ENCODE data around the gene RALGAPA2. TPM values are rescaled to one million over a fixed set of nuclear protein-coding genes. Genes with fewer than 3 reads are reported as not detected.

The RALGAPA2 gene
- total and polyA plus RNA-seq, 2 of the 13 experiments (the other 11 are each of a cell fraction or from before 2014, with no cell fraction given), result 13.8 to 17.7 TPM

DNA sequence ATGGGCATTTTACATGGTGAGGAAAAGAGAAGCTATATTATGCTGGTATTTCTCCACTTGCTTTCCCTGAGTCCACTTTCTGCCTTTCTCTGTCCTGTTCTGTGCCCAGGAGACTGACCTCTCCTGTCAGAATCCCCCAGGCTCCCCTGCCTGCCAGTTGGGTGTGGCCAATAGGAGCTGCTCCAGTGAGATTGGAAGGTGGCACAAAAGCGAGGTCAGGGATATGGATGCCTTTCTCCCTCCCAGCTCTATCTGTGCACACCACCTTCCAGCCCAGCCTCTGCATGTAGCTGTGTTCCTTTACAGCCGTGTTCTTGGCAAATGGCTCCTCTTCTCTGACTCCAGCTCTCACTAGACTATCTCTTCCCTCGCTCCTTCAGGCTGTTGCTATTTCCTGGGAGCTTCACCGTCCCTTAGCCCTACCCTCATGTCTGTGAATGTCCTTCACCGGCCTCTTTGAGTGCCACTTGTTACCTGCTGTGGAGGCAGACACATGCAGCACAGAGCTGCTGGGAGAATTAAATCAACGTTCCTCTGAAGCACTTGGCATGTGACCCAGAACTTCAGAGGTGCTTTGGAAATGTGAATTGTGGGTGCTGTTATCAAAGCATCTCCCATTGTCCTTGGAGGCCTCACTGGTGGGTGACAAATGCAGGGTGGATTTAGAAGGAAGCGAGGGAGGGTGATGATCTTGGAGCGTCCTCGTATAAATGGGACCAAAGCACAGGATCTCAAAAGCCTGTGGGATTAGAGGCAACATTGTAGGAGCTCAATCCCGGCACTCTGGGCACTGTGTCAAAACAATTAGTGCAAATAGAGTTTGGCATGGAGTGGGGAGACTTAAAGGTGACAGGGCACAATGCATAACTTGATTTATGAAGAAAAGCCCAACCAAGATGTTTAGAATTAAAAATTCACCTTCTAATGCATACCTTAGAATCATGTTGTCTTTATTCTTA is 28.9 kb upstream of the RALGAPA2 start:
- no peak for TF ChIP-seq WIZ (CRISPR knock-in tag; IDR thresholded peaks at IDR 0.05)
- no peak for TF ChIP-seq ATRX (CRISPR knock-in tag; IDR thresholded peaks at IDR 0.05; ENCODE audit: borderline replicate concordance)
- no peak for TF ChIP-seq SIN3A (IDR thresholded peaks at IDR 0.05; ENCODE audit: borderline replicate concordance, low read depth, low read length)
- TF ChIP-seq GLMP (CRISPR knock-in tag; IDR thresholded peaks at IDR 0.05; ENCODE audit: borderline replicate concordance), result no peak
- no peak for TF ChIP-seq ZC3H4 (CRISPR knock-in tag; IDR thresholded peaks at IDR 0.05; ENCODE audit: borderline replicate concordance)
- no peak for TF ChIP-seq SIX4 (CRISPR knock-in tag; IDR thresholded peaks at IDR 0.05)
- TF ChIP-seq ZNF703 (CRISPR knock-in tag; IDR thresholded peaks at IDR 0.05; ENCODE audit: borderline replicate concordance), result no peak
- TF ChIP-seq ZNF232 (CRISPR knock-in tag; IDR thresholded peaks at IDR 0.05; ENCODE audit: borderline replicate concordance), result no peak
- no peak for TF ChIP-seq TBL1XR1 (IDR thresholded peaks at IDR 0.05; ENCODE audit: borderline replicate concordance, low read length, partially characterized antibody)
- no peak for TF ChIP-seq ZNF20 (CRISPR knock-in tag; IDR thresholded peaks at IDR 0.05)
- no peak for TF ChIP-seq ZNF335 (CRISPR knock-in tag; IDR thresholded peaks at IDR 0.05)
- TF ChIP-seq ZBTB49 (CRISPR knock-in tag; IDR thresholded peaks at IDR 0.05; ENCODE audit: borderline replicate concordance), result no peak
- TF ChIP-seq, protein P1, sequence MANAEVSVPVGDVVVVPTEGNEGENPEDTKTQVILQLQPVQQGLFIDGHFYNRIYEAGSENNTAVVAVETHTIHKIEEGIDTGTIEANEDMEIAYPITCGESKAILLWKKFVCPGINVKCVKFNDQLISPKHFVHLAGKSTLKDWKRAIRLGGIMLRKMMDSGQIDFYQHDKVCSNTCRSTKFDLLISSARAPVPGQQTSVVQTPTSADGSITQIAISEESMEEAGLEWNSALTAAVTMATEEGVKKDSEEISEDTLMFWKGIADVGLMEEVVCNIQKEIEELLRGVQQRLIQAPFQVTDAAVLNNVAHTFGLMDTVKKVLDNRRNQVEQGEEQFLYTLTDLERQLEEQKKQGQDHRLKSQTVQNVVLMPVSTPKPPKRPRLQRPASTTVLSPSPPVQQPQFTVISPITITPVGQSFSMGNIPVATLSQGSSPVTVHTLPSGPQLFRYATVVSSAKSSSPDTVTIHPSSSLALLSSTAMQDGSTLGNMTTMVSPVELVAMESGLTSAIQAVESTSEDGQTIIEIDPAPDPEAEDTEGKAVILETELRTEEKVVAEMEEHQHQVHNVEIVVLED (CRISPR knock-in tag; IDR thresholded peaks at IDR 0.05; ENCODE audit: borderline replicate concordance), result no peak
- no peak for TF ChIP-seq TBX2 (CRISPR knock-in tag; IDR thresholded peaks at IDR 0.05; ENCODE audit: borderline replicate concordance)
- TF ChIP-seq MYC (CRISPR knock-in tag; IDR thresholded peaks at IDR 0.05; ENCODE audit: borderline replicate concordance), result no peak
- no peak for TF ChIP-seq GPN1 (CRISPR knock-in tag; IDR thresholded peaks at IDR 0.05; ENCODE audit: borderline replicate concordance)
- DNase-seq (ENCODE audit: low spot score), result no peak
- no peak overlapping the region for H3K4me3 ChIP-seq (replicated peaks in 1 of 3; ENCODE audit: insufficient read depth in 1 of 3, low read depth in 2 of 3, low read length in 3 of 3)
- intact Hi-C loops (cut with micrococcal nuclease; ENCODE audit: unreplicated experiment), result no loop called here
- ChIA-PET POLR2A (no interaction called here), CTCF (ENCODE audit: low intra/inter-chr PET ratio, low total read pairs) (no interaction called here)
- ATAC-seq, result no peak
- no peaks in the 10 kb centered on the region for H3K79me2 ChIP-seq (ENCODE audit: insufficient read depth, low read length)
- H3K9ac ChIP-seq (ENCODE audit: insufficient read depth, low read depth, low read length), result no peak overlapping the region
- H3K4me2 ChIP-seq (ENCODE audit: low read depth, low read length), result no peak overlapping the region
- H3K27me3 ChIP-seq (ENCODE audit: control insufficient read depth in 1 of 2, insufficient read depth in 2 of 2, low read length in 2 of 2), result peaks cover 0 to 11% of the 10 kb centered on the region in 2 experiments; a peak in 2 of 5 replicates
- FAIRE-seq, result no peak
- peaks cover 30% of the 10 kb centered on the region for H3K4me1 ChIP-seq (ENCODE audit: insufficient read depth, low read length)
- no peaks in the 10 kb centered on the region for H3K9me3 ChIP-seq (ENCODE audit: low read length)
- no peaks in the 10 kb centered on the region for H3K36me3 ChIP-seq (replicated peaks in 1 of 2; ENCODE audit: control insufficient read depth in 1 of 2, insufficient read depth in 2 of 2, low read length in 2 of 2)
- H3K27ac ChIP-seq (ENCODE audit: extremely low read length, insufficient read depth, low read length), result no peak overlapping the region
- H2AFZ ChIP-seq (ENCODE audit: low read length), result no peak overlapping the region
- no peaks in the 10 kb centered on the region for H4K20me1 ChIP-seq (ENCODE audit: insufficient read depth, low read length)
- WGBS (ENCODE audit: low lambda C conversion rate), result 55% methylated on average over 10 of the region's 10 CpGs
- in situ Hi-C loops (cut with HindIII; ENCODE audit: extremely low pct_ligation_motif_present, low pct_unique_long_range_greater_than_20kb), result no loop called here
- BruUV-seq (replicated peaks), result no TSS peak

All from HepG2 (cell line).